ENCODE data around the gene KDM2B. TPM values are rescaled to one million over a fixed set of nuclear protein-coding genes. Genes with fewer than 3 reads are reported as not detected.

KDM2B gene
- total RNA-seq, 1 donor from 2014 or later = 21.3 TPM

DNA sequence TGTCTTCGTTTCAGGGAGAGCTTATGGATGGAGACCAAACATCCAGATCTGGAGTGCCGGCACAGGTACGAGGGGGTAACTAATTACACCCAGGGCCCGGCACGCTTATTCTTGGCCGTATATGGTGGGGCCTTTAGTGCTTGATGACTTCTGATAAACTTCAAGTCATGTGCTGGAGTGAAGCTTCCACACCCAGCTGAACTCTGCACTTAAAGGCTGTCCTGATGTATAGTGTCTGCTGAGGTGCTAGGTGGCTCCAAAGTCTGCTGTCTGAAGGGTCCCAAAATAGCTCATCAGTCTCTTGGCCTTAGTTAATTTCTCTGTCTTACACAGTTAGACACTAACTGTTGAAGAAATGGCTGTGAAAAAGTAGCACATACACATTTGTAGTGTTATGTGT is 163.0 kb downstream of the KDM2B start:
- Mint-ChIP-seq H3K4me1 (ENCODE audit: low read depth) (peaks cover 6% of the 10 kb centered on the region), H3K36me3 (ENCODE audit: low read depth) (peaks cover 27% of the 10 kb centered on the region), H3K27me3 (ENCODE audit: low read depth) (no peaks in the 10 kb centered on the region), H3K4me3 (ENCODE audit: unreplicated experiment) (no peak overlapping the region), H3K9me3 (ENCODE audit: low read depth) (no peaks in the 10 kb centered on the region), H3K27ac (ENCODE audit: unreplicated experiment) (no peak overlapping the region)
- DNase-seq (ENCODE audit: low spot score) = no peak
- TF ChIP-seq, protein P1, sequence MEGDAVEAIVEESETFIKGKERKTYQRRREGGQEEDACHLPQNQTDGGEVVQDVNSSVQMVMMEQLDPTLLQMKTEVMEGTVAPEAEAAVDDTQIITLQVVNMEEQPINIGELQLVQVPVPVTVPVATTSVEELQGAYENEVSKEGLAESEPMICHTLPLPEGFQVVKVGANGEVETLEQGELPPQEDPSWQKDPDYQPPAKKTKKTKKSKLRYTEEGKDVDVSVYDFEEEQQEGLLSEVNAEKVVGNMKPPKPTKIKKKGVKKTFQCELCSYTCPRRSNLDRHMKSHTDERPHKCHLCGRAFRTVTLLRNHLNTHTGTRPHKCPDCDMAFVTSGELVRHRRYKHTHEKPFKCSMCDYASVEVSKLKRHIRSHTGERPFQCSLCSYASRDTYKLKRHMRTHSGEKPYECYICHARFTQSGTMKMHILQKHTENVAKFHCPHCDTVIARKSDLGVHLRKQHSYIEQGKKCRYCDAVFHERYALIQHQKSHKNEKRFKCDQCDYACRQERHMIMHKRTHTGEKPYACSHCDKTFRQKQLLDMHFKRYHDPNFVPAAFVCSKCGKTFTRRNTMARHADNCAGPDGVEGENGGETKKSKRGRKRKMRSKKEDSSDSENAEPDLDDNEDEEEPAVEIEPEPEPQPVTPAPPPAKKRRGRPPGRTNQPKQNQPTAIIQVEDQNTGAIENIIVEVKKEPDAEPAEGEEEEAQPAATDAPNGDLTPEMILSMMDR (IDR thresholded peaks at IDR 0.05) = no peak

DNA sequence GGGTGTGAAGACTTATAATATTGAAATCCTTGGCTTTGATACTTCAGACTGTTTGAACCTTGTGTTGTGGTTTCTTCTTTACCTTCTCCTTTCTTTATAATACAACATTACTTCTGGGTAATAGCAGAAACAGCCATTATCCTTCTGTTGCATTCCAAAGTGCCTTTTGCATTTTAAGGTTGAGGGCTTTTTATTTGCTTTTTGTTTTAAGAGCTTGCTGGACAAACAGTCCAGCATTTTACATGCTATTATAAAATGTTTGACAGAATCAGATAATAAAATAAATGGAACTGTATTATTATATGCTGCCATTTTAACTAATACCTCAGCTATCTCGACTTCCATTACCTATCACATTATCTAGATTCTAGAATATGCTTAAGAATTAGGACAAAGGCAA is 166.9 kb downstream of the KDM2B start:
- no peaks in the 10 kb centered on the region for H3K9me3 Mint-ChIP-seq (ENCODE audit: low read depth)
- TF ChIP-seq, protein P1 (IDR thresholded peaks at IDR 0.05) = no peak
- peaks cover 9% of the 10 kb centered on the region for H3K36me3 Mint-ChIP-seq (ENCODE audit: low read depth)
- H3K4me1 Mint-ChIP-seq (ENCODE audit: low read depth) = peaks cover 6% of the 10 kb centered on the region
- no peak overlapping the region for H3K27ac Mint-ChIP-seq (ENCODE audit: unreplicated experiment)
- no peaks in the 10 kb centered on the region for H3K27me3 Mint-ChIP-seq (ENCODE audit: low read depth)
- DNase-seq (ENCODE audit: low spot score) = no peak
- no peak overlapping the region for H3K4me3 Mint-ChIP-seq (ENCODE audit: unreplicated experiment)

DNA sequence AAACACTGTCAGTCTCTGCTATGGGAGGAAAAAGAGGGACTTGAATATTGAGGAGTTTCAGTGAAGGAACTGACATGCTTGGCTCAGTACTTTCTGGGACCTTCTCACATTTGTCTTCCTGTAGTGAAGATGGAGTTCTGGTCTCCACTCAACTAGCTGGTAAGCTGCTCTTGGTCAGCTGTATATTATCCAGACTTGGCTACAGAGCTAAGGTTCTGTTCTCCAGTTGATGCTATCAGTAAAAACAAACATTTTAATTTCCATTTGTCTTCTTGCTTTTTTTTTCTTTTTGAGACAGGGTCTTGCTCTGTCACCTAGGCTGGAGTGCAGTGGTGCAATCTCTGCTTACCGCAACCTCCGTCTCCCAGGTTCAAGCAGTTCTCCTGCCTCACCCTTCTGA is 175.6 kb downstream of the KDM2B start:
- H3K27me3 Mint-ChIP-seq (ENCODE audit: low read depth) = no peaks in the 10 kb centered on the region
- DNase-seq (ENCODE audit: low spot score) = no peak
- H3K4me1 Mint-ChIP-seq (ENCODE audit: low read depth) = peaks cover 23% of the 10 kb centered on the region
- TF ChIP-seq, protein P1 (IDR thresholded peaks at IDR 0.05) = no peak
- no peak overlapping the region for H3K27ac Mint-ChIP-seq (ENCODE audit: unreplicated experiment)
- no peak overlapping the region for H3K4me3 Mint-ChIP-seq (ENCODE audit: unreplicated experiment)
- no peaks in the 10 kb centered on the region for H3K9me3 Mint-ChIP-seq (ENCODE audit: low read depth)
- H3K36me3 Mint-ChIP-seq (ENCODE audit: low read depth) = peaks cover 11% of the 10 kb centered on the region

DNA sequence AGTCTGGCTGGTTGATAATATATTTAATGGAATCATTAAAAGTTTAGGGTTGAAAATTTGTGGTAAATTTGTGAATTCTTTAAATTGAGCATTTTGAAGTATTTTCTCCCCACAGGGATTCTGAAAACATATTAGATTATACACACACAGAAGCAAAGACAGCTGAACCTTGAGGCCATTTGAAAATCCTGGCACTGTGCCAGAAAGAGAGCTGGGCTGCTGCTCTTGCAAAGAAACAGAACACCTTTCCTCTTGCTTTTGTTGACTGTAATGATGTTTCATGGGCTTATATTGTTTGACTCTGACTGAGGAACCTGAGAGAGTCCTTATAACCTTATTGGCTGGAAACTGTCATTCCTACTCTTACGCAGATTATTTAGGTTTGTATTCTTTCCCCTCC is 176.1 kb downstream of the KDM2B start:
- Mint-ChIP-seq H3K4me1 (ENCODE audit: low read depth) (peaks cover 24% of the 10 kb centered on the region), H3K9me3 (ENCODE audit: low read depth) (no peaks in the 10 kb centered on the region), H3K36me3 (ENCODE audit: low read depth) (peaks cover 11% of the 10 kb centered on the region), H3K27me3 (ENCODE audit: low read depth) (no peaks in the 10 kb centered on the region), H3K27ac (ENCODE audit: unreplicated experiment) (no peak overlapping the region), H3K4me3 (ENCODE audit: unreplicated experiment) (no peak overlapping the region)
- no peak for DNase-seq (ENCODE audit: low spot score)
- TF ChIP-seq, protein P1 (IDR thresholded peaks at IDR 0.05) = no peak

DNA sequence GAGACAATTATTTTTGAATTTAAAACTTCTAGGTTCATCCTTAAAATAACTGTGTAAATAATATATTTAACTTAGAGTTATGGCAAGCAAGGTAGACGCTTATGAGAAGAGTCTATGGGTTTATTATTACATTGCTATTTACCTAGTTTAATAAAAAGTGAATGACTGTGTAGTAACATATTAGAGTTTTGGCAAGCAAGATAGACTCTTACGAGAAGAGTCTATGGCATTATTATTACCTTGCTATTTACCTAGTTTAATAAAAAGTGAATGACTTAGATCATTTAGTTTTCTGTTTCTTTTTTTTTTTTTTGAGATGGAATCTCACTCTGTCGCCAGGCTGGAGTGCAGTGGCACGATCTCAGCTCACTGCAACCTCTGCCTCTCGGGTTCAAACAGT is 177.1 kb downstream of the KDM2B start:
- Mint-ChIP-seq H3K9me3 (ENCODE audit: low read depth) (no peaks in the 10 kb centered on the region), H3K36me3 (ENCODE audit: low read depth) (peaks cover 11% of the 10 kb centered on the region)
- no peak for DNase-seq (ENCODE audit: low spot score)

More for the DNA sequence above, 177.1 kb downstream of the KDM2B start:
- Mint-ChIP-seq H3K4me1 (ENCODE audit: low read depth) (peaks cover 32% of the 10 kb centered on the region), H3K27me3 (ENCODE audit: low read depth) (no peaks in the 10 kb centered on the region), H3K27ac (ENCODE audit: unreplicated experiment) (no peak overlapping the region), H3K4me3 (ENCODE audit: unreplicated experiment) (no peak overlapping the region)
- TF ChIP-seq, protein P1 (IDR thresholded peaks at IDR 0.05) = no peak

Measured in chondrocyte (in vitro differentiated cells).